Measurements from ENCODE around the gene CCDC102B.

The CCDC102B gene

DNA sequence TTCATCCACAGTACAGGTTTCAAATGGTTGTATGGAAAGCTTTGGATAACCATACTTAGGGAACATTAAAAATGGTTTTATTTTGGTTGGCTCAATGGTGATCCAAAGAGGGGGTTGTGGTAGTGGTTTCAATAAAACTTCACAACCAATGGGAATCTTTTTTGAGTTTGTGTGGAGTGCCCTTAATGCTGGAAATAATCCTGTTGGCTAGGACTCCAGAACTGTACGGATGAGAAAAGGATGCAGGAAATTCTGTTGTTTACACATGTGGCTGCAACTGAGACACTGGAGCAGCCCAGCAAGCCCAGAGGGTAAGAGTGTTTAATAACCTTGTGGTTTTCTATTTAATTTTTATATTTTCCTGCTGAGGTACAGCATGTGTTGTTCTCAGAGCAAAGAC is at the start of gene CCDC102B:
TSS of gene CCDC102B (plus strand) at position 210 of the 400 bp plus-strand sequence. CDS start 38,684 bp downstream, outside the sequence.
- H3K4me3 ChIP-seq (ENCODE audit: low read length): peak within 1 kb of the TSS; percentile 6; the same call in 1 of the 2 replicates
- peak; percentile 80 for DNase-seq (ENCODE audit: low read depth)
- TF ChIP-seq, protein P1, sequence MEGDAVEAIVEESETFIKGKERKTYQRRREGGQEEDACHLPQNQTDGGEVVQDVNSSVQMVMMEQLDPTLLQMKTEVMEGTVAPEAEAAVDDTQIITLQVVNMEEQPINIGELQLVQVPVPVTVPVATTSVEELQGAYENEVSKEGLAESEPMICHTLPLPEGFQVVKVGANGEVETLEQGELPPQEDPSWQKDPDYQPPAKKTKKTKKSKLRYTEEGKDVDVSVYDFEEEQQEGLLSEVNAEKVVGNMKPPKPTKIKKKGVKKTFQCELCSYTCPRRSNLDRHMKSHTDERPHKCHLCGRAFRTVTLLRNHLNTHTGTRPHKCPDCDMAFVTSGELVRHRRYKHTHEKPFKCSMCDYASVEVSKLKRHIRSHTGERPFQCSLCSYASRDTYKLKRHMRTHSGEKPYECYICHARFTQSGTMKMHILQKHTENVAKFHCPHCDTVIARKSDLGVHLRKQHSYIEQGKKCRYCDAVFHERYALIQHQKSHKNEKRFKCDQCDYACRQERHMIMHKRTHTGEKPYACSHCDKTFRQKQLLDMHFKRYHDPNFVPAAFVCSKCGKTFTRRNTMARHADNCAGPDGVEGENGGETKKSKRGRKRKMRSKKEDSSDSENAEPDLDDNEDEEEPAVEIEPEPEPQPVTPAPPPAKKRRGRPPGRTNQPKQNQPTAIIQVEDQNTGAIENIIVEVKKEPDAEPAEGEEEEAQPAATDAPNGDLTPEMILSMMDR (conservative IDR thresholded peaks at IDR 0.05; ENCODE audit: low read length): no peak

DNA sequence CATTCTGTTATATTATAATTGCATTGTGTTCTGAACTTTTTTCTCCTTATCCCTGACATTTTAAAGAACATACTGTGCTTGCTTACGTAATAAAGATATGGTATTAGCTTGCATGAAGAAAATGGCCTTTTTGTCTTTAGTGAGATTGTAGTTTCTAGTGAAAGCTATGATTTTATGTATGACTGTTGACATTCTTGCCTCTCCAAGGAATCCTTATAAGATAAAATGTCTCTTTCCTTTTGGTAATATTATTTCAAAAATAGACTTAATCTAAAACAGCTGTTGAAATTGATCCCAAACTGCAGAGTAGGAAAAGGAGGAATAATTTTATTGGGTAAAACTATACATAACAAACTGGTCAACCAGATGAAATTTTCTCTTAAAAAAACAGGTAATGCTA is 40.8 kb upstream of the CCDC102B start:
- peak; percentile 33 for DNase-seq (ENCODE audit: low read depth)
- no peak overlapping the region for H3K4me3 ChIP-seq (ENCODE audit: low read length)
- TF ChIP-seq, protein P1 (conservative IDR thresholded peaks at IDR 0.05; ENCODE audit: low read length): no peak

DNA sequence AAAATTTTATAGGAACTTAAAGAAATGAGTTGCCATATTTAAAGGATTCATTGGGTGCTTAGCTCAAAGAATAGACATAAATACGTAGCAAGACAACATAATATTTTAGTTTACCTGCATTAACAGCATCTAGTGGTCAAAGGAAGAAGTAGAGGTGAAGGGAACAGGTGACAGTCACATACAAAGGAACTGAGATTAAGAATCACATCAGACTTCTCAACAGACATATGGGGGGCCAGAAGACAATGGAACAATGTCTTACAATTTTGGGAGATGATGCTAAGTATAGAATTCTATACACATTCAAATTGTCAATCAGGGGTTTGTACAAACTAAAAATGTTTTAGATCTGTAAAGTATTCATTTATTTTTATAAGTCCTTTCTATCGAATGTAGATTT is 38.6 kb upstream of the CCDC102B start:
- DNase-seq (ENCODE audit: low read depth): no peak
- TF ChIP-seq, protein P1 (conservative IDR thresholded peaks at IDR 0.05; ENCODE audit: low read length): no peak
- H3K4me3 ChIP-seq (ENCODE audit: low read length): no peak overlapping the region

- no peak for DNase-seq (ENCODE audit: low read depth)
- no peak overlapping the region for H3K4me3 ChIP-seq (ENCODE audit: low read length)
- TF ChIP-seq, protein P1 (conservative IDR thresholded peaks at IDR 0.05; ENCODE audit: low read length): no peak
Measured at GRCh38 chr18:68763083-68763482, 34.8 kb upstream of the CCDC102B start.

- no peak for DNase-seq (ENCODE audit: low read depth)
- TF ChIP-seq, protein P1 (conservative IDR thresholded peaks at IDR 0.05; ENCODE audit: low read length): no peak
- H3K4me3 ChIP-seq (ENCODE audit: low read length): no peak overlapping the region
Measured at GRCh38 chr18:68764016-68764415, 33.9 kb upstream of the CCDC102B start.

DNA sequence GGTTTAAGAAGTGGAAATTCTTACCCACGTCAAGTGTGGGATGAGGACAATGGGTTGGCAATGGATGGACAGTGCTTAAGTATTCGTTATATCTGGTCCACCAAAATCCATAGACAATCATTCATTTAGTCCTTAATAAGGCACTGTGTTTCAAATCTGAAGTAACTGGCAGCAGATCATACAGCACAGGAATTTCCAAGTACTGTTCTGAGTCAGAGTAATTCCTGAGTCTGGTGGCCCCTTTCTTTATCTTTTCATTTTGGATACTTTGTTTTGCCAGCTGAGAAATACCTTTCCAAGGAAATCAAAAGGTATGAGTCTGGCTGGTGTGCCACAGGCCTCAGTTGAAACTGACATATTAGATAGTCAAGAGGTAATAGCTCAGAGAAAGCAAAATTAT is 31.4 kb upstream of the CCDC102B start:
- no peak for DNase-seq (ENCODE audit: low read depth)
- TF ChIP-seq, protein P1 (conservative IDR thresholded peaks at IDR 0.05; ENCODE audit: low read length): no peak
- no peak overlapping the region for H3K4me3 ChIP-seq (ENCODE audit: low read length)

GRCh38 chr18:68769461-68769860 is 28.4 kb upstream of the CCDC102B start:
- TF ChIP-seq, protein P1 (conservative IDR thresholded peaks at IDR 0.05; ENCODE audit: low read length): no peak
- H3K4me3 ChIP-seq (ENCODE audit: low read length): no peak overlapping the region
- peak; percentile 76 for DNase-seq (ENCODE audit: low read depth)
